ENCODE results near the gene ITGAV. TPM values are rescaled to one million over a fixed set of nuclear protein-coding genes. Genes with fewer than 3 reads are reported as not detected.
A peak's percentile ranks its signal among the peaks of the same experiment; 100 is the strongest.

The ITGAV gene
- total RNA-seq, 1 donor from 2014 or later, result 65.6 TPM

DNA sequence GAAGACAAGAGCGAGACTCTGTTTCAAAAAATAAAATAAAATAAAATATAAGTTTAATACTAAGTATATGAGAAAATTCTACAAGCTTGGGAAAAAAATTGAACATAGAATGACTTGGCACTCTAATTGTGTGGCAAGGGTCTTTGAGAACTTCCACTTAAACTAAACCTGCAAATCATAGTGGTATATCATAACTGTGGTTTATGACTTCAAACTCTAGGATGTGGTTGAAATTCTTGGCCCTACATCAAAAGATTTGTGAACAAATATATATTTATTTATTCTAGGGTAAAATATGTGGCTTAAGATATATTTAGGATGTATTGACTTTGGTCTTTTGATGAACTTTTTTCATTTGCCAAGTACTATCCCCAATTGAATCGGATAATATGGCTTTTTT lies 100.9 kb downstream of the ITGAV start:
- no peak for DNase-seq (ENCODE audit: extremely low spot score, unreplicated experiment)
- peaks cover 5% of the 10 kb centered on the region for H3K9me3 Mint-ChIP-seq
- no peak overlapping the region for H3K27ac Mint-ChIP-seq
- peaks cover 8% of the 10 kb centered on the region for H3K27me3 Mint-ChIP-seq
- H3K4me1 Mint-ChIP-seq (ENCODE audit: unreplicated experiment), result no peaks in the 10 kb centered on the region
- no peak overlapping the region for H3K4me3 Mint-ChIP-seq
- TF ChIP-seq, protein P1, sequence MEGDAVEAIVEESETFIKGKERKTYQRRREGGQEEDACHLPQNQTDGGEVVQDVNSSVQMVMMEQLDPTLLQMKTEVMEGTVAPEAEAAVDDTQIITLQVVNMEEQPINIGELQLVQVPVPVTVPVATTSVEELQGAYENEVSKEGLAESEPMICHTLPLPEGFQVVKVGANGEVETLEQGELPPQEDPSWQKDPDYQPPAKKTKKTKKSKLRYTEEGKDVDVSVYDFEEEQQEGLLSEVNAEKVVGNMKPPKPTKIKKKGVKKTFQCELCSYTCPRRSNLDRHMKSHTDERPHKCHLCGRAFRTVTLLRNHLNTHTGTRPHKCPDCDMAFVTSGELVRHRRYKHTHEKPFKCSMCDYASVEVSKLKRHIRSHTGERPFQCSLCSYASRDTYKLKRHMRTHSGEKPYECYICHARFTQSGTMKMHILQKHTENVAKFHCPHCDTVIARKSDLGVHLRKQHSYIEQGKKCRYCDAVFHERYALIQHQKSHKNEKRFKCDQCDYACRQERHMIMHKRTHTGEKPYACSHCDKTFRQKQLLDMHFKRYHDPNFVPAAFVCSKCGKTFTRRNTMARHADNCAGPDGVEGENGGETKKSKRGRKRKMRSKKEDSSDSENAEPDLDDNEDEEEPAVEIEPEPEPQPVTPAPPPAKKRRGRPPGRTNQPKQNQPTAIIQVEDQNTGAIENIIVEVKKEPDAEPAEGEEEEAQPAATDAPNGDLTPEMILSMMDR (conservative IDR thresholded peaks at IDR 0.05), result no peak
- no peaks in the 10 kb centered on the region for H3K36me3 Mint-ChIP-seq

GRCh38 chr2:186691231-186691630 lies 101.4 kb downstream of the ITGAV start:
- Mint-ChIP-seq H3K36me3 (no peaks in the 10 kb centered on the region), H3K4me1 (ENCODE audit: unreplicated experiment) (peaks cover 2% of the 10 kb centered on the region), H3K27ac (no peak overlapping the region), H3K4me3 (no peak overlapping the region), H3K9me3 (peaks cover 5% of the 10 kb centered on the region), H3K27me3 (peaks cover 9% of the 10 kb centered on the region)
- TF ChIP-seq, protein P1 (conservative IDR thresholded peaks at IDR 0.05), result no peak
- DNase-seq (ENCODE audit: extremely low spot score, unreplicated experiment), result no peak

DNA sequence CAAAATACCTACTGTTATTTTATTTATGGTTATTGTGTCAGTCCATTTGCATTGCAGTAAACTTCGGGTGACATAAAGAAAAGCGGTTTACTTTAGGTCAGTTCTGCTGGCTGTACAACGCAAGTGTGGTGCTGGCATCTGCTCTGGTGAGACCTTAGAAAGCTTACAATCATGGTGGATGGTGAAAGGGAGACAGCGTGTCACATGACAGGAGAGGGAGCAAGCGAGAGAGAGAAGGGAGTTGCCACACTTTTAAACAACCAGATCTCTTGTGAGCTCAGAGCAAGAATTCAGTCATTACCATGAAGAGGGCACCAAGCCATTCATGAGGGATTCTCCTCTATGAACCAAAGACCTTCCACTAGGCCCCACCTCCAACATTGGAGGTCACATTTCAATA lies 102.0 kb downstream of the ITGAV start:
- Mint-ChIP-seq H3K4me3 (peak overlapping the region; percentile 42), H3K9me3 (peaks cover 5% of the 10 kb centered on the region), H3K27me3 (peaks cover 15% of the 10 kb centered on the region), H3K4me1 (ENCODE audit: unreplicated experiment) (peaks cover 8% of the 10 kb centered on the region), H3K36me3 (peaks cover 3% of the 10 kb centered on the region), H3K27ac (no peak overlapping the region)
- DNase-seq (ENCODE audit: extremely low spot score, unreplicated experiment), result no peak
- TF ChIP-seq, protein P1 (conservative IDR thresholded peaks at IDR 0.05), result no peak

DNA sequence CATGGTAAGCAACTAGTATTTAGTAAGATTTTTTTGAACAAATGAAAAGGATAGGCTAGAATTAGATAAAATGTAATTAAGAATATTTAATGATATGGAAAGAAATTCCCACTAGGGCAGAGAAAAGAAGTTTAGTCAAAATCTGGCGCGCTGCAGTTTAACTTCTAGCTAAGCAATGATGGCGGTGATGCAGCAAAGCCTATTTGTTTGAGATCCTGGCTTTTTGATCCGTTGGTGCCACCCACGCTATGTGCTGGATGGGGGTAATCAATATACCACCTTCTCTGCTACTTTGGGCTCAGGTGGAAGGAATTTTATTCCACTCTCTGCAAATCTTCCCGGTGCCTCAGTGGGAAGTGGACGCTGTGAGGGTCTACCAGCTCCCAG lies 103.6 kb downstream of the ITGAV start:
- no peak overlapping the region for H3K27ac Mint-ChIP-seq
- TF ChIP-seq, protein P1 (conservative IDR thresholded peaks at IDR 0.05), result no peak
- H3K36me3 Mint-ChIP-seq, result peaks cover 3% of the 10 kb centered on the region

DNA sequence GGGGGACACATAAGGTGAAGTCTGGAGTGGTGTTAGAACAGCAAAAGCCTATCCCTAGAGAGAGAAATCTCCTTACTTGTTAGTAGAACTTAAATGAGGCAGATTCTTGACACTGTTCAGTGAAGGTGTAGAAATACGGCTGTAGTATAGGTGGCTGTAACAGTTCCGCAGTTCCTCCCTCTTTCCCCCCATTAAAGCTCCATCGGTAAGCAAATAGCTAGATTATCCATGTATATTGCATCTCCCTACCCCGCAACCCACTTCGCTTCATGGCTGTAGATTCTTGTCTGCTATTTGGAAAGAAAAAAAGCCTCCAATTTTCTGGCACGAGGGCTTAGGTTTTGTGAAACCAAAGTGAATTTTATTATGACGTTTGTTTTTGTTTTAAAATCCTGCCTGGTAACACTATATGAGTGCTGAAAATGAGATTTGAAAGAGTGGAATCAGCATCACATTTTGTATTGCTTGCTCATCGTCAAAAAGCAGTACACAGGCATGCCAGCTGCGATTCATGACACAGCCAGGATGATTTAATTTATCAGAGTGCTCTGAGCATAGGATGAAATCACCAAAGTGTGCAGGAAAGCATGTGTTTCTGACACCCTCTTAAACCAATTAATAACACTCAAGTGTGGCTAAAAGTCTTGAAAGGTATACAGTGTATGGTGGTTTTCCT lies 105.4 kb downstream of the ITGAV start:
- Mint-ChIP-seq H3K9me3 (no peaks in the 10 kb centered on the region), H3K36me3 (peaks cover 3% of the 10 kb centered on the region), H3K27ac (no peak overlapping the region), H3K27me3 (peaks cover 15% of the 10 kb centered on the region), H3K4me3 (peak overlapping the region; percentile 93), H3K4me1 (ENCODE audit: unreplicated experiment) (peaks cover 8% of the 10 kb centered on the region)
- TF ChIP-seq, protein P1 (conservative IDR thresholded peaks at IDR 0.05), result no peak
- DNase-seq (ENCODE audit: extremely low spot score, unreplicated experiment), result no peak

More for the DNA sequence above, 103.6 kb downstream of the ITGAV start:
- DNase-seq (ENCODE audit: extremely low spot score, unreplicated experiment), result no peak
- H3K9me3 Mint-ChIP-seq, result no peaks in the 10 kb centered on the region
- peaks cover 8% of the 10 kb centered on the region for H3K4me1 Mint-ChIP-seq (ENCODE audit: unreplicated experiment)
- peak overlapping the region; percentile 93 for H3K4me3 Mint-ChIP-seq
- peaks cover 15% of the 10 kb centered on the region for H3K27me3 Mint-ChIP-seq
